ENCODE results near the gene GTPBP3. TPM values are rescaled to one million over a fixed set of nuclear protein-coding genes. Genes with fewer than 3 reads are reported as not detected.
"Not testable (repeated sequence)": the region's sequence is repeated elsewhere in the genome, so short reads cannot be mapped to it uniquely, and the experiment has no call there.

GTPBP3 gene
- total and polyA plus RNA-seq, 5 donors: 7.9 to 11.3 (median 9.9) TPM

DNA sequence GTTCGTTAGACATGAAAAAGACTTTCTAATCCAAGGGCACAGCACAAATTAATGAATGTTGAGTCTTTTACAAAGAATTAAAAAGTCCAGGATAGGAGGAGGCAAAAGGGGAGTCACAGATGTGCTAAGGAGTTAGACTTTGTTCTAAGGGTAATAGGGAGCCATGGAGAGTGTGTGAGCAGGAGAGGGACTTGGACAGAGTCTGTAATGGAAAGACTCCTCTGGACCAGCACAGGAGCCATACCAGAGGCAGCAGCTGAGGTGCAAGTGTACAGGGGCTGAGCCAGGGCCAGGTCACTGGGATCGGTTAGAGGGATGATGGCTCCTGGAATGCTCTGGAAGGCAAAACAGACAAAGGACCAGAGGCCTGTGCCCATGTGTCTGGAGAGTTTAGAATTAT, 10.5 kb downstream of the GTPBP3 start:
- ATAC-seq (no peak), DNase-seq (no peak)
- no peaks in the 10 kb centered on the region for H3K27me3 ChIP-seq (ENCODE audit: control insufficient read depth, insufficient read depth)
- intact Hi-C loops (cut with DNase I): loop anchor here (2.0 to 5.0 kb wide), 4 partner anchors 39 to 509 kb away; partner anchors contain the start of gene RPL18A (in 1 of the 4)
- H3K4me1 ChIP-seq (ENCODE audit: control insufficient read depth, insufficient read depth, low read length): no peaks in the 10 kb centered on the region
- H3K27ac ChIP-seq (ENCODE audit: low read length): peak overlapping the region; percentile 49
- no peaks in the 10 kb centered on the region for H3K9me3 ChIP-seq (ENCODE audit: control insufficient read depth, low read length)
- 62% methylated on average over 2 of the region's 2 CpGs for WGBS
- H3K4me3 ChIP-seq (ENCODE audit: low read length): no peak overlapping the region

DNA sequence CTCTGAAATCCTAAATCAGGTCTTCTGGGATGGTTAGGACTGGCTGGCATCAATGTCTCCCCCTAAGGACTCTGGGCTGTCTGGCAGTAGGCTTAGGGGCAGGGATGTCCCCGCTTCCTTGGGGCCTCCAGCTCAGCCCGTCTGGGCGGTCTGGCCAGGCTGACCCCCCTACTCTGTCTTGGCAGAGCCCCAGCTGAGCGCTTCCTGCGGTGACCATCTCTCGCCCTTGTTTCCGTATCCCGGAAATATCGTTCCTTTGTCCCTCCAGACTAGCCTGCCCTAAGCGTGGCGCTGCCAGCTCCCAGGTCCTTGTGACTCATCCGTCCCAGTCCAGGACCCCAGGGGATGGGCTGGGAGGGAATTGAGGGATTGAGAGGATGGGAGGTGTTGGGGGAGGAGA, 11.3 kb downstream of the GTPBP3 start:
- no peaks in the 10 kb centered on the region for H3K9me3 ChIP-seq (ENCODE audit: control insufficient read depth, low read length)
- no peaks in the 10 kb centered on the region for H3K27me3 ChIP-seq (ENCODE audit: control insufficient read depth, insufficient read depth)
- DNase-seq: peak; percentile 89 to 90 (median 90)
- WGBS: 6% methylated on average over 12 of the region's 12 CpGs
- H3K27ac ChIP-seq (ENCODE audit: low read length): no peak overlapping the region
- H3K4me3 ChIP-seq (ENCODE audit: low read length): no peak overlapping the region
- peak; percentile 76 to 87 for ATAC-seq
- intact Hi-C loops (cut with DNase I): loop anchor here in 3 of 4 donors (5.0 kb wide), 3 partner anchors 39 to 509 kb away; partner anchors contain the start of gene RPL18A (in 1 of the 3)
- H3K4me1 ChIP-seq (ENCODE audit: control insufficient read depth, insufficient read depth, low read length): no peaks in the 10 kb centered on the region

DNA sequence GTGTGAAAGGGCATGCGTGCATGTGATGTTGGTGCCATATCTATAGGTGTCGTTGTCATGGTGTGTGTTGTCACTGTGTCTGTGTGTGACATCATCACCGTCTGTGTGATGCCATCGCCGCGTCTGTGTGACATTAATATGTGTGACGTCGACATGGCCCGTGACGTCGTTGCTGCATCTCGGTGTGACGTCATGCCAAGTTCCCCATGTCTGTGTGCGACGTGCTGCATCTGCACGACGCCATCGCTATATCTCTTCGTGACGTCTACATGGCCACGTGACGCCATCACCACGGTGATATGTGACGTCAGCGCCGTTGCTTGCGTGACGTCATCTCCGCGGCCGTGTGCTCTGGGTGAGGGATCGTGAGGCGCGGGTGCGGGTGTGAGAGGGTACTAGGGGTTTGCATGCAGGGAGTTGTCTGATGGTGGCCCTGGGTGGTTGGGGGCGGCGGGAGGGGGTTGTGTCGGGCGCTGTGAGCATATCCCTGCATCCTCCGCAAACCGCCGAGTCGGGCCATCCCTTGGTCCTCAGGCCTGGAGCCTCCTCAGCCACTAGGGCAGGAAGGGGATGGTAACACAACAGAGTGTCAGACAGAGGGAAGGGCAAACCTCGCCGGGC, 14.6 kb downstream of the GTPBP3 start:
- Histone ChIP-seq H3K27ac (ENCODE audit: low read length) (no peak overlapping the region), H3K9me3 (ENCODE audit: control insufficient read depth, low read length) (no peaks in the 10 kb centered on the region), H3K4me3 (ENCODE audit: low read length) (no peak overlapping the region), H3K27me3 (ENCODE audit: control insufficient read depth, insufficient read depth) (no peaks in the 10 kb centered on the region), H3K4me1 (ENCODE audit: control insufficient read depth, insufficient read depth, low read length) (no peaks in the 10 kb centered on the region)
- ATAC-seq (no peak), DNase-seq (peak in 1 of 3 donors; percentile 49)
- intact Hi-C loops (cut with DNase I): no loop called here
- 88% methylated on average over 45 of the region's 45 CpGs for WGBS

DNA sequence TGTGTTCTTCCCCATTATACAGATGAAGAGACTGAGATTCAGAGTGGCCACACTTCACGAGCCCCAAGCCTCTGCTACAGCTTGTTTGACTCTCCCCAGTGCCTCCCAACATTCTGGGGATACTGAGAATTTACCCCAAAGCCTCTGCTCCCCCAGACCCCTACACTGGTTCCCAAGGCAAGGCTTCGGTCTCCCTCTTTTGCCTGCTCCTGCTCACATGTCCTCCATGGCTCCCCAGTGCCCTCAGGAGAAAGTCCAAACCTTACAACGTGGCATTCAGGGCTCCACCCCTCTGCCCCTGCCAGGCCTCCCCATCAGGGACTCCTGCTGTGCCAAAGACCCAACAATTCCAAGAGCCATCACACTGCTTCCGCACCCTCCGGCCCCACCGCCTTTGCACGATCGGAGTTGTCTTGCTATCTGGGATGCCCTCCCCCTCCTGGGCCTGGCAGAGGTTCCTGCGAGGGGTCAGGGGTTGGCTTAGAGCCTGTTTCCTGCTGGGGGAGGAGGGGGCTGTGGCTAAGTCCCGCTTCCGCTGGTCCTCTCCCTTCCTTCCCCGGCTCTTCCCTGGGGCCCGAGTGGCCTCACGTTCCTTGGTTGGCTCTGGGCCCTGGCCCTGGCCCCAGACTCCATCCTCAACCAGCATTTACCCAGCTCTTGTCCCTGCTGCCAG, 15.4 kb downstream of the GTPBP3 start:
- Histone ChIP-seq H3K4me1 (ENCODE audit: control insufficient read depth, insufficient read depth, low read length) (no peaks in the 10 kb centered on the region), H3K9me3 (ENCODE audit: control insufficient read depth, low read length) (no peaks in the 10 kb centered on the region), H3K4me3 (ENCODE audit: low read length) (no peak overlapping the region), H3K27me3 (ENCODE audit: control insufficient read depth, insufficient read depth) (no peaks in the 10 kb centered on the region), H3K27ac (ENCODE audit: low read length) (no peak overlapping the region)
- ATAC-seq: peak; percentile 50 to 68
- intact Hi-C loops (cut with DNase I): no loop called here
- peak; percentile 40 to 81 (median 79) for DNase-seq
- WGBS: 30% methylated on average over 14 of the region's 14 CpGs

DNA sequence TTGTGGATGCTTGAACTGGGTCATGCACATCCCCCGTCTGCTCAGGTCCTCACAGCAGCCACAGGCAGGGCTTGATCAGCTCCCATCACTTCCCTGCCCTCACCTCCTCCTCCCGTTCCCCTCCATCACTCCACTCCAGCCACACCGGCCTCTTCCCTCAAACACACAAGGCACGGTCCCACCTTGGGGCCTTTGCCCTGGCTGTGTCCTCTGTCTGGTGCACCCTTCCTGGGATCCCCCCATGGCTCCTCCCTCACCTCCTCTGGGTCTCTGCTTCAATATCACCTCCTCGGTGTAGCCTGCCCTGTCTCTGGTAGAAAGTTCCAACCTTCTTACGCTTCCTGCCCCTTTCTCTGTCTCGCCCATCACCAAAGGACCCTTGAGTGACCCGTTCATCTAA, 16.0 kb downstream of the GTPBP3 start:
- Histone ChIP-seq H3K27ac (ENCODE audit: low read length) (no peak overlapping the region), H3K27me3 (ENCODE audit: control insufficient read depth, insufficient read depth) (no peaks in the 10 kb centered on the region), H3K4me1 (ENCODE audit: control insufficient read depth, insufficient read depth, low read length) (no peaks in the 10 kb centered on the region), H3K9me3 (ENCODE audit: control insufficient read depth, low read length) (no peaks in the 10 kb centered on the region), H3K4me3 (ENCODE audit: low read length) (no peak overlapping the region)
- intact Hi-C loops (cut with DNase I): no loop called here
- DNase-seq (peak in 1 of 3 donors; percentile 35), ATAC-seq (peak in 1 of 2 donors; percentile 1)
- WGBS: 77% methylated on average over 8 of the region's 8 CpGs

DNA sequence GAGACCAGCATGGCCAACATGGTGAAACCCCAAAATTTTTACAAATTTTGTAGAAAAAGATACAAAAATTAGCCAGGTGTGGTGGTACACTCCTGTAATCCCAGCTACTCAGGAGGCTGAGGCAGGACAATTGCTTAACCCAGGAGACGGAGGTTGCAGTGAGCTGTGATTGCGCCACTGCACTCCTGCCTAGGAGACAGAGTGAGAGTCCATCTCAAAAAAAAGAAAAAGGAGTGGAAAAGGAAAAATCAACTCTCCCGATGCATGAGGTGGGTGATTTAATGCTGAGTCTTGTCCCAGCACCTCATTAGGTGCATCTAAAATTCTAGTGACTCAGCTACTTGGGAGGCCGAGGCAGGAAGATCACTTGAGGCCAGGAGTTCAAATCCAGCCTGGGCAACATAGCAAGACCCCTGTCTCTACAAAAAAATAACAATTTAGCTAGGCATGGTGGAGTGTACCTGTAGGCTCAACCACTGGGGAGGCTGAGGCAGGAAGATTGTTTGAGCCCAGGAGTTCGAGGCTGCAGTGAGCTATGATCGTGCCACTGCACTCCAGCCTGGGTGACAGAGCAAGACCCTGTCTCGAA, 19.8 kb downstream of the GTPBP3 start:
- DNase-seq (peak in 1 of 3 donors; percentile 5), ATAC-seq (no peak)
- Histone ChIP-seq H3K4me3 (ENCODE audit: low read length) (no peak overlapping the region), H3K27ac (ENCODE audit: low read length) (no peak overlapping the region), H3K4me1 (ENCODE audit: control insufficient read depth, insufficient read depth, low read length) (no peaks in the 10 kb centered on the region), H3K9me3 (ENCODE audit: control insufficient read depth, low read length) (no peaks in the 10 kb centered on the region), H3K27me3 (ENCODE audit: control insufficient read depth, insufficient read depth) (no peaks in the 10 kb centered on the region)
- 84% methylated on average over 7 of the region's 7 CpGs for WGBS
- intact Hi-C loops (cut with DNase I): no loop called here

DNA sequence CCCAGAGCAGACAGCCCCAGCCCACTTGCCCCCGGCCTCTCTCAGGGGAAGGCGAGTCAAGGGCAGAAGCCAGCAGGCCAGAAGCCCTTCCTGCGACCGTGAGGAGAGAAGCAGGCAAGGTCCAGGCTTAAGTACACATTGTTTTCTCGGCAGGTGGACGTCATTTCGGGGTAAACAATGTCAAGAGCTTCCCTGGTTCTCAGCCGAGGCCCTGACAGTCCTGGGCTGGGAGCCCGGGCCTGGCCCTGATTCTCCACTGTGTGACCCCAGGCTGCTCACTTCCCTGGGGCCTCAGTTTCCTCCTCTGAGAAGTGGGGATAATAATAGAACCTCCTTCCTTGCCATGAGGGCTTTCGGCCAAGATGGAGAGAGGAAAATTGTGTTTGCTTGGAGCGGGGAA, 20.4 kb downstream of the GTPBP3 start:
- intact Hi-C loops (cut with DNase I): no loop called here
- peak; percentile 26 for ATAC-seq
- H3K4me1 ChIP-seq (ENCODE audit: control insufficient read depth, insufficient read depth, low read length): no peaks in the 10 kb centered on the region
- WGBS: 58% methylated on average over 11 of the region's 11 CpGs
- H3K27ac ChIP-seq (ENCODE audit: low read length): peak overlapping the region; percentile 51
- H3K27me3 ChIP-seq (ENCODE audit: control insufficient read depth, insufficient read depth): no peaks in the 10 kb centered on the region
- no peaks in the 10 kb centered on the region for H3K9me3 ChIP-seq (ENCODE audit: control insufficient read depth, low read length)
- DNase-seq: peak in 1 of 3 donors; percentile 59
- H3K4me3 ChIP-seq (ENCODE audit: low read length): no peak overlapping the region

DNA sequence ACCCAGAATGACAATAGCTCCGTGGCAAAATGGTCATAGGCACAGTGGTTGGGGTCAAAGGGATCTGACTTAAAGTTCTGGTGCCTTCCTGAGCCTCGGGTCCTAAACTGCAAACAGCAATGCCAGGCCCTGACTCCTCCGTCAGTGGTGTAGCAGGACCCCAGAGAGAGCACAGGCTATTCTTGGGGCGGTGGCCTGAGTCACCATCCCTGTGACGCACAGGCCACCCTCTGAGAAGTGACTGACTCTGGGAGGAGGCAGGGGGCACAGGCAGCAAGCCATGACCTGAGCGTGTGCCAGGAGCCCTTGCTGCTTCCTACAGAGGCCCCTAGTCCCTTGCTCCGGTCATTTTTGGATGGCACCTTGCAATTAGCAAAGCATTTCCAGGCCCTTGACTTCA, 21.0 kb downstream of the GTPBP3 start:
- H3K27me3 ChIP-seq (ENCODE audit: control insufficient read depth, insufficient read depth): no peaks in the 10 kb centered on the region
- peak overlapping the region; percentile 51 for H3K27ac ChIP-seq (ENCODE audit: low read length)
- H3K9me3 ChIP-seq (ENCODE audit: control insufficient read depth, low read length): no peaks in the 10 kb centered on the region
- peak in 1 of 3 donors; percentile 61 for DNase-seq
- 59% methylated on average over 7 of the region's 7 CpGs for WGBS
- peak; percentile 53 to 70 for ATAC-seq
- H3K4me3 ChIP-seq (ENCODE audit: low read length): no peak overlapping the region
- intact Hi-C loops (cut with DNase I): no loop called here
- no peaks in the 10 kb centered on the region for H3K4me1 ChIP-seq (ENCODE audit: control insufficient read depth, insufficient read depth, low read length)

DNA sequence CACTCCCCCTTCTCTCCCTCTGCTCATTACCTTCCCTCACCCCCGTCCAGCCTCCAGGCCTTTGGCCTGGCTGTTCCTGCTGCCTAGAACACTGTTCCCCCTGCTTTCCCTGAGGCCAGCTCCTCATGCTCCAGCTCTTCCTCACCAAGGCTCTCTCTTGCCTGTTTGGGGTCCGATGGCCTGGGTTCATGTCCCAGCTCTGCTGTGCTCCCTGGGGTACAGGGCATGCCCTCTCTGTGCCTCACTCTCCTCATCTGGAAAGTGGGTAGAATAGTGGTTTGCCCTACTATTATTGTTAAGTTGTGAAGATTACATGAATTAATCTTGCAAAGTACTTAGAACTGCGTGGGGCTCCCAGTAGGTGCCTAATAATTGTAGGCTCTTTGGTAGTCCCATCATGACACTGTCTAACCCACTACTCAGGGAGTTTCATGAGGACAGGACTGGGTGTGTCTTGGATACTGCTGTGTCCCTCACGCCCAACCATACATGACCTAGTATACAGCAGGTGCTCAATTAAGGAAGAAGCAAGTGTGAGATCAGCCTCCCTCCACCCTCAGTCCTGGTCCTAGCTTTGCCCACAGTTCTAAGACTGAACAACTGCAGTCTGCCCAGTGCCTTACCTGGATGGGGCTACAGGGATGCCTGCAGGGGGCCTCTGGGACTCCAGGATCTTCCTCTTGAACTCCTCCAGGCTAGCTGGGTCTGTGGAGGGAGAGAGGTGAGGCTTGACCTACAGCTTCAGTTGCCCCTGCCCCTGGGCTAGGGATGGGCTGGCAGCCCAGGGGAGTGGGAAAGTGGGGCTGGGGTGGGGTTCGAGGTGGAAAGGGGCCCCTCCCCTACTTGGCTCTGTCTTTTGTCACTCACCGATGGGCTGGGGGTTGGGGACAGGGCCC, 22.8 kb downstream of the GTPBP3 start:
- Histone ChIP-seq H3K9me3 (ENCODE audit: control insufficient read depth, low read length) (no peaks in the 10 kb centered on the region), H3K4me1 (ENCODE audit: control insufficient read depth, insufficient read depth, low read length) (no peaks in the 10 kb centered on the region), H3K27ac (ENCODE audit: low read length) (no peak overlapping the region), H3K4me3 (ENCODE audit: low read length) (no peak overlapping the region), H3K27me3 (ENCODE audit: control insufficient read depth, insufficient read depth) (no peaks in the 10 kb centered on the region)
- intact Hi-C loops (cut with DNase I): no loop called here
- DNase-seq (peak in 1 of 3 donors; percentile 28), ATAC-seq (no peak)
- WGBS: 80% methylated on average over 6 of the region's 6 CpGs

DNA sequence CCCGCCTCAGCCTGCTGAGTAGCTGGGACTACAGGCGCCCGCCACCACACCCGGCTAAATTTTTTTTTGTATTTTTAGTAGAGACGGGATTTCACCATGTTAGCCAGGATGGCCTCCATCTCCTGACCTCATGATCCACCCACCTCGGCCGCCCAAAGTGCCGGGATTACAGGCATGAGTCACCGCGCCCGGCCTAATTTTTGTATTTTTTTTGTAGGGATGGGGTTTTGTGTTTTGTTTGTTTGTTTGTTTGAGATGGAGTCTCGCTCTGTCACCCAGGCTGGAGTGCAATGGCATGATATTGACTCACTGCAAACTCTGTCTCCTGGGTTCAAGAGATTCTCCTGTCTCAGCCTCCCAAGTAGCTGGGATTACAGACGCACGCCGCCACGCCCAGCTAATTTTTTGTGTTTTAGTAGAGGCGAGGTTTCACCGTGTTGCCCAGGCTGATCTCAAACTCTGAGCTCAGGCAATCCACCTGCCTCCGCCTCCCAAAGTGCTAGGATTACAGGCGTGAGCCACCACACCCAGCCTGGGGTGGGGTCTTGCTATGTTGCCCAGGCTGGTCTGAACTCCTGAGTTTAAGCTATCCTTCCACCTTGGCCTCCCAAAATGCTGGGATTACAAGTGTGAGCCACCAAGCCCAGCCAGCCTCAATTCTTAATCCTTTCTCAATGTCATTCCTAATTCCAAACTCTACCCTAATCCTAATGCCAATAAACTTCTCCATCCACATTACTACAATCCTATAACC, 26.7 kb downstream of the GTPBP3 start:
- H3K27ac ChIP-seq (ENCODE audit: low read length); H3K4me3 ChIP-seq (ENCODE audit: low read length); intact Hi-C loops (cut with DNase I); H3K9me3 ChIP-seq (ENCODE audit: control insufficient read depth, low read length); H3K27me3 ChIP-seq (ENCODE audit: control insufficient read depth, insufficient read depth); H3K4me1 ChIP-seq (ENCODE audit: control insufficient read depth, insufficient read depth, low read length); ATAC-seq: not testable (repeated sequence)
- peak in 1 of 3 donors; percentile 7 for DNase-seq
- 91% methylated on average over 20 of the region's 20 CpGs for WGBS
